ENCODE results near the gene CCDC7.
"Not testable (repeated sequence)": the region's sequence is repeated elsewhere in the genome, so short reads cannot be mapped to it uniquely, and the experiment has no call there.

Gene CCDC7

GRCh38 chr10:32605787-32606186, 159.8 kb downstream of the CCDC7 start:
- no peak overlapping the region for H3K27ac ChIP-seq
- TF ChIP-seq CTCF (conservative IDR thresholded peaks at IDR 0.05) = no peak

- not testable (repeated sequence) for H3K27ac ChIP-seq
Measured at GRCh38 chr10:32610543-32610942, 164.6 kb downstream of the CCDC7 start.

- no peak overlapping the region for H3K27ac ChIP-seq
- TF ChIP-seq CTCF (conservative IDR thresholded peaks at IDR 0.05) = no peak
Measured at GRCh38 chr10:32616438-32616837, 170.5 kb downstream of the CCDC7 start.

GRCh38 chr10:32618482-32618881, 172.5 kb downstream of the CCDC7 start:
- no peak overlapping the region for H3K27ac ChIP-seq
- no peak for TF ChIP-seq CTCF (conservative IDR thresholded peaks at IDR 0.05)

GRCh38 chr10:32621969-32622368, 176.0 kb downstream of the CCDC7 start:
- no peak overlapping the region for H3K27ac ChIP-seq
- no peak for TF ChIP-seq CTCF (conservative IDR thresholded peaks at IDR 0.05)

GRCh38 chr10:32622409-32622808, 176.5 kb downstream of the CCDC7 start:
- TF ChIP-seq CTCF (conservative IDR thresholded peaks at IDR 0.05) = no peak
- H3K27ac ChIP-seq = no peak overlapping the region

- TF ChIP-seq CTCF (conservative IDR thresholded peaks at IDR 0.05) = no peak
Measured at GRCh38 chr10:32627183-32627582, 181.2 kb downstream of the CCDC7 start.

GRCh38 chr10:32629910-32630309, 184.0 kb downstream of the CCDC7 start:
- no peak for TF ChIP-seq CTCF (conservative IDR thresholded peaks at IDR 0.05)
- no peak overlapping the region for H3K27ac ChIP-seq

More at GRCh38 chr10:32627183-32627582, 181.2 kb downstream of the CCDC7 start:
- no peak overlapping the region for H3K27ac ChIP-seq

Data from VCaP (cell line).